Left renal pelvis (tissue), 4 donors: ENCODE results near the gene CARD11. TPM values are rescaled to one million over a fixed set of nuclear protein-coding genes. Genes with fewer than 3 reads are reported as not detected.
"Not testable (repeated sequence)": the region's sequence is repeated elsewhere in the genome, so short reads cannot be mapped to it uniquely, and the experiment has no call there.

ENCODE experiments used
- DNase-seq, 4 donors: peaks; one replicate each; pipeline ENCODE4 v3.0.0-alpha.2; 2013; ENCODE audit warnings: low read depth in 4 of 4, low spot score in 3 of 4
- polyA plus RNA-seq, 4 donors: library from polyadenylated mRNA; unstranded; fragments of 120-200 nt; gene quantifications; one replicate each; pipeline ENCODE4 v1.2.1, GENCODE V29; 2013; ENCODE audit not compliant: insufficient read length in 4 of 4

CARD11 gene
- polyA plus RNA-seq, 4 donors: 0.96 to 2.6 (median 1.6) TPM

DNA sequence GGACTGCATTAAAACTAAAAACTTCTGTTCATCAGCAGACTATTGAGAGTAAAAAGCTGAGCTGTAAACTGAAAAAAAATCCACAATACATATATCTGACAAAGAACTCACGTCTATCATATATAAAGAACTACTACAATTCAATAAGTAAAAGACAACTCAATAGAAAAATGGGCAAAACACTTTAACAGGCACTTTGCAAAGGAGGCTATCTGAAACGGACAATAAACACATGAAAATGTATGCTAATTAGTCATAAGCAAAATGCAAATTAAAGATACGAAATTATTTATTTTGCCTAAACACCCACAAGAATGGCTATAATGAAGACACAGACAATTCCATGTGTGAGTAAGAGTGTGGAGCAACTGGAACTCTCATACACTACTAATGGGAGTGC is 18.1 kb downstream of the CARD11 start:
- DNase-seq: no peak

GRCh38 chr7:3021825-3022224 is 21.8 kb downstream of the CARD11 start:
- no peak for DNase-seq

DNA sequence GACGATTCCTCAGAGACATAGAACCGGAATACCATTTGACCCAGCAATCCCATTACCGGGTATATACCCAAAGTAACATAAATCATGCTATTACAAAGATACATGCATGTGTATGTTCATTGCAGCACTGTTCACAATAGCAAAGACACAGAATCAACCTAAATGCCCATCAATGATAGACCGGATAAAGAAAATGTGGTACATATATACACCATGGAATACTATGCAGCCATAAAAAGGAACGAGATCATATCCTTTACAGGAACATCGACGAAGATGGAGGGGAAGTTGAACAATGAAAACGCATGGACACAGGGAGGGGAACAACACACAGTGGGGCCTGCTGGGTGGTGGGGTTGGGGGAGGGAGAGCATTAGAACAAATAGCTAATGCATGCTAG is 22.4 kb downstream of the CARD11 start:
- DNase-seq: not testable (repeated sequence)

- no peak for DNase-seq
Observed at GRCh38 chr7:3020416-3020815, 23.3 kb downstream of the CARD11 start.

- DNase-seq: no peak
Observed at GRCh38 chr7:3019801-3020200, 23.9 kb downstream of the CARD11 start.

DNA sequence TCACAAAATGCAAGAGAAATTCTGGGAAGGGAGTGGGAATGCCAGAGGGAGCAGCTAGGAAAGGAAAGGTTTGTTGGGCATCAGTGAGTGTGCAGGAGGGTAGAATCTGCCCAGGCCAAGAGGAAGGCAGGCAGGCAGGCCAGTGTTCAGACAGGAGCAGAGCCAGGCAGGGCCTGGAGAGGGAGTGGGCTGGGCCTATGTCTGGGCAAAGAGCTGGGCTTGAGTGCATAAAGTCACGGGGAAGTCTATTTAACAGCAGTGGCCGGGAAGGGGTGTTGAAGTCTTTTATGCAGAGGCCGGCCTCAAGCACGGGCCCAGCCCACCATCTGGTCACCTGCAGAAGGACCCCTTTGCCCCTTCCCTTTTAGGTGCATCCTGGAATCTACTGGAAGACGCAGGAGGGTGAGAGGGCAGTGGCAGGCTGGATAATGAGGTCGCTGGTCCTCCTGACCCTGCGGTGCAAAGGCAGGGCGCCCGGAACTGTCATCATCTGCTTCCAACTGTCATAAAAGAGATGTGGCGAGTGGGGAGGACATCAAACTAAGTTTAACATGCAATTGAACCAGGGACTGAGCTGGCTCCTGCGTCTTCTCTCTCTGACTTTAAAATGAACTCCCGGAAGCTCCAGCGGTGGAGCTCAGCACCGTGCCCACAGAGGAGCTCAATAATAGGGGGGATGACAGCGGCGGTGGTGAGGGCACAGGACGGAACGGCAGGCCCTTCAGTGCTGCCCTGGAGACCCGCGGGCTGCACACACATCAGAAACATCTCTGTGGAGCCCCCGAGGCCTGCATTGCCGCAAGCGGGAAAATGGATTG is 29.5 kb downstream of the CARD11 start:
- no peak for DNase-seq

DNA sequence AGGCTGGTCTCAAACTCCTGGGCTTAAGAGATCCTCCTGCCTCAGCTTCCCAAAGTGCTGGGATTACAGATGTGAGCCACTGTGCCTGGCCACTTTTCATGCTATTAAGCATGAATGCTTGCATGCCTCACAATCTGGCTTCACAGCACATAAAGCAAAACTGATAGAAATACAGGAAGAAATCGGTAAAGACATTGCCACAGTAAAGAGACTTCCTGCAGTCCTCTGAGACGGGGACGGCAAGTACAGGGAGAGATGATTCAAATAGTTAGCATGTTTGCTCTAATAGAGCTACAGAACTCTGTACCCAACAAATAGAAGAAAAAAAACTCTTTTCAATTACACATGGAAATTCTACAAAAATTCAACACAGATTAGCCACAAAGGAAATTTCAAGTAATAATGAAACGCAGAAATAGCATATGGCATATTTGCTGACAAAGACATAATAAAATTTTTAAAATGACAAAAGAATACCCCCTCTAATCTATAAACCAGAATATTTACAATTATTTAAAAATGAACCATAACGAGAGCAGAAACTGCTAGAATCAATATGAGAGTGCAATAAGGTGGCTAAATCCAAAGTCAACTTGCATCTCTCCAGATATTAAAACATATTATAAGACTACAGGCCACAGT is 32.3 kb downstream of the CARD11 start:
- no peak for DNase-seq

- no peak for DNase-seq
Observed at GRCh38 chr7:3010161-3010560, 33.5 kb downstream of the CARD11 start.

DNA sequence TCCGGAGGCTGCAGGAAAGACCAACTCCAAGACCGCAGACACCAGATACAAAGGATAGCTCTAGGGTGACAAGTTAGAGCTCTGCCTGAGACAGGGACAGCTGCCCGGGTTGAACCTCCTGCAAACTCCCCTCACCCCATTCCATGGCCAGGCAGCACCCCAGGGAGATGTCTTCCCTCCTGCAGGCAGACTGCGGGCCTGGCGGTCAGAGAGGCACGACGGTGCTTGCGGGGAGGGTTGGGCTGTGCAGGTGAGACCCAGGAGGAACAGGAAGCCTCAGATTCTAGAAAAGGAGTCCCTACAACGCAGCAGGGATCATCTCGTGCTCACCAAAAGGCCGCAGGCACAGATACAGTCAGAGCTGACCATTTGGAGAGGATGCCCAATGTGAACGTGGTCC is 34.6 kb downstream of the CARD11 start:
- DNase-seq: no peak

DNA sequence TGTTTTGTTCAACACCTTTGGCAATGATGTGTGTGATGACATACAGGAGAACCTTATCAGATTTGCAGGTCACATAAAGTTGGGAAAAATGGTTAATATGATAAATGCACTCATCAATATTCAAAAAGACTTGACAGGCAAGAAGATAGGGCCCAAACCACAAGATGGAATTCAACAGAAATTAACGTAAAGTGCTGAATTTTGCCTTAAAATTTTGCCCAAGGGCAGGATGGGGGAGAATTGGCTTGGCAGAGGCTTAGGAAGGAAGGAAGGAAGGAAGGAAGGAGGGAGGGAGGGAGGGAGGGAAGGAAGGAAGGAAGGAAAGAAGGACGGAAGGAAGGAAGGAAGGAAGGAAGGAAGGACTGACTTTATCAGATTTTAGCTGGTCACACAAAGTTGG is 35.3 kb downstream of the CARD11 start:
- DNase-seq: no peak

DNA sequence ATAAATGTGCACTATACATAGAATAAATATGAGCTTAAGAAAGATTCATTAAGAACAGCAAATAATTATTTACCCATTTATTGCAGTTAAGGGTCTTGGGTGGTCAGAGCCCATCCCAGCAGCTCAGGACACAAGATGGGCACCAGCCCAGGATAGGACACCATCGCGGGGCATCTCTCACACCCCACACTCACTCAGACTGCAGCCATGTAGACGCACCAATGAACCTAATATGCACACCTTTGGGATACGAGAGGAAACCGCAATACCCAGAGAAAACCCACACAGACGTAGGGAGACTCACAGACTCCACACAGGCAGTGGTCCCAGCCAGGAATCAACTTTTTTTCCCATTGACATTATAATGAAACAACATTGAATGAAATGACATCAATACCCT is 36.0 kb downstream of the CARD11 start:
- DNase-seq: no peak

DNA sequence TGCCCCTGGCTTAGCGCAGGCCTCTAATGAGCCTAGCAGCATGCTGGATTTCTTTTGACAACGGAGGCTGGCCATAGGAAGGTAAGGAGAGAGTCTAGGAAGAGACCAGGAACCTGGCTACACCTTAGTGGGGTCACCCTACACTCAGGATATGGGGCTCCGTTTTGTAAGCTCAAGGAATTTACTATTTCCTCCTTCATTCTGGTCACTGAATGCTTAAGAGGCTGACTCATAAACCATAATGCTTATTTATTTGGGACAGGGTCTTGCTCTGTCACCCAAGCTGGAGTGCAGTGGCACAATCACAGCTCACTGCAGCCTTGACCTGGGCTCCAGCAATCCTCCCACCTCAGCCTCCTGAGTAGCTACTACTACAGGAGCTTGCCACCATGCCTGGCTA is 38.4 kb downstream of the CARD11 start:
- DNase-seq: no peak

DNA sequence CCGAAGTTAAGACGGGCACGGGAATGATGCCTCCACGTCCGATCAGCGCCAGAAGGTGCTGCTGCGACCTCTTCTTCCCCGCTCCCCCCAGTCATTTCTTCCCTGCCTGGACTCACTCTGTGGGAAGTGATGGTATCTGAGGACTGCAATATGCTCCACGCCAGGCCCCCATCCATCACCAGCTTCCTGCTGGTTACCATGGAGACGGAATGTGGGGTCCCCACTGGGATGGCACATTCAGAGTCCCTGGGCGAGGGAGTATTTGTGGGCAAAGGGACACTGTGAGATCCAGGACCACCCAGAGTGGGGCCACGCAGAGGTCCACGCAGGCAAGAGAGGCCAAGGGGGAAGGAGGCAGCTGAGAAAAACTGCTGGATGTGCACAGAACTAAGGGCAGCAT is 39.7 kb downstream of the CARD11 start:
- no peak for DNase-seq

- DNase-seq: no peak
Observed at GRCh38 chr7:3002631-3003030, 41.0 kb downstream of the CARD11 start.

GRCh38 chr7:3000566-3000965 is 43.1 kb downstream of the CARD11 start:
- DNase-seq: no peak

- DNase-seq: no peak
Observed at GRCh38 chr7:2999078-2999500, 44.6 kb downstream of the CARD11 start.

GRCh38 chr7:2997014-2997413 is 46.7 kb downstream of the CARD11 start:
- no peak for DNase-seq

GRCh38 chr7:2996141-2996540 is 47.5 kb downstream of the CARD11 start:
- no peak for DNase-seq

- DNase-seq: no peak
Observed at GRCh38 chr7:2993868-2994267, 49.8 kb downstream of the CARD11 start.

- no peak for DNase-seq
Observed at GRCh38 chr7:2993396-2993795, 50.3 kb downstream of the CARD11 start.

- no peak for DNase-seq
Observed at GRCh38 chr7:2990949-2991470, 52.7 kb downstream of the CARD11 start.

- DNase-seq: no peak
Observed at GRCh38 chr7:2986561-2986960, 57.1 kb downstream of the CARD11 start.
